Measurements from ENCODE around the gene PRDM16.

Gene PRDM16

GRCh38 chr1:3138623-3139151 lies 69.7 kb downstream of the PRDM16 start:
- DNase-seq (ENCODE audit: extremely low read depth in 1 of 2, low read depth in 1 of 2) = no peak

DNA sequence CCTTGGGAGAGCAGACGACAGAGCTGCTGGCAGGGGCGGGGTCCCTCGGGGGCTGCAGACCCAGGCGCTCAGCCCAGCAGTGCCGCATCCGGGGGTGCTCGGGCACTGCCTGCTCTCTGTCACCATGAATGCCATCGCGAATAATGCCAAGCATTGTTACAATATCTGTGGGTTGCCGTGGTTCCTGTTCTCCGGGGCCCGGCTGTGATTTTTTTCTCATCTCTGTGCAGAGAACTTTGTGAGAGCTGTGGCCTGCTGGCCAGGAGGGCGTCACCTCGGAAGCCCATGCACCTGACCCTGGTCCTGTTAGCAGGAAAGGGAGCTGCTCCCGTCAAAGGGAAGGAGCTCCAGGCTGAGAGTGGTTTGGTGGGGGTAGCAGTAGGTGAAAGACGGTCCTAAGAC lies 70.4 kb downstream of the PRDM16 start:
- DNase-seq (ENCODE audit: extremely low read depth in 1 of 2, low read depth in 1 of 2) = no peak

DNA sequence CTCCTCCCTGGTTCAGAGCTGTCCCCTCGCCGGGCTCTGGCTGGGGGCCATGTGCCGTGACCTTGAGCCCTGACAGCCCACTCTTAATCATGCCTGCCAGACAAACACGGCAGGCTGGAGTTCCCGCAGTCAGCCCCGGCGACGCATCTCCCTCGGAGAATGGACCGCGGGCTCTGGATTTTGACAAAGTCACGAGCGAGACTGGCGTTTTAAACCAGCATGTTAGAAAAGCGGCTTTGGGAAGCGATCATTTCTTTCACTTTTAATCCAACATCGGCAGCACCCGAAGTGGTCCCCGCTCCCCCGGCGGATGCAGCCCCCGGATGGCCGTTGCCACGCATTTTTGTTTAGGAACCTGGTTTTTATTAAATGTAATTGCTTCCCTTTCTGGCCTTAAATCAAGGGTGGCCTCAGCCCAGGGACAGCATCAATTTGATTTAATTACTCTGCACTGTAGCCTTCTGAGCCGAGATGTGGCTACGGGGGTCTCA lies 70.9 kb downstream of the PRDM16 start:
- no peak for DNase-seq (ENCODE audit: extremely low read depth in 1 of 2, low read depth in 1 of 2)

GRCh38 chr1:3140437-3140836 lies 71.4 kb downstream of the PRDM16 start:
- DNase-seq (ENCODE audit: extremely low read depth in 1 of 2, low read depth in 1 of 2) = no peak

GRCh38 chr1:3141129-3141528 lies 72.1 kb downstream of the PRDM16 start:
- DNase-seq (ENCODE audit: extremely low read depth in 1 of 2, low read depth in 1 of 2) = no peak

GRCh38 chr1:3141836-3142235 lies 72.8 kb downstream of the PRDM16 start:
- no peak for DNase-seq (ENCODE audit: extremely low read depth in 1 of 2, low read depth in 1 of 2)

GRCh38 chr1:3142236-3142635 lies 73.2 kb downstream of the PRDM16 start:
- no peak for DNase-seq (ENCODE audit: extremely low read depth in 1 of 2, low read depth in 1 of 2)

GRCh38 chr1:3142751-3143150 lies 73.7 kb downstream of the PRDM16 start:
- no peak for DNase-seq (ENCODE audit: extremely low read depth in 1 of 2, low read depth in 1 of 2)

GRCh38 chr1:3145532-3146325 lies 76.7 kb downstream of the PRDM16 start:
- no peak for DNase-seq (ENCODE audit: extremely low read depth in 1 of 2, low read depth in 1 of 2)

GRCh38 chr1:3146458-3146857 lies 77.5 kb downstream of the PRDM16 start:
- DNase-seq (ENCODE audit: extremely low read depth in 1 of 2, low read depth in 1 of 2) = no peak

GRCh38 chr1:3146907-3147306 lies 77.9 kb downstream of the PRDM16 start:
- DNase-seq (ENCODE audit: extremely low read depth in 1 of 2, low read depth in 1 of 2) = no peak

DNA sequence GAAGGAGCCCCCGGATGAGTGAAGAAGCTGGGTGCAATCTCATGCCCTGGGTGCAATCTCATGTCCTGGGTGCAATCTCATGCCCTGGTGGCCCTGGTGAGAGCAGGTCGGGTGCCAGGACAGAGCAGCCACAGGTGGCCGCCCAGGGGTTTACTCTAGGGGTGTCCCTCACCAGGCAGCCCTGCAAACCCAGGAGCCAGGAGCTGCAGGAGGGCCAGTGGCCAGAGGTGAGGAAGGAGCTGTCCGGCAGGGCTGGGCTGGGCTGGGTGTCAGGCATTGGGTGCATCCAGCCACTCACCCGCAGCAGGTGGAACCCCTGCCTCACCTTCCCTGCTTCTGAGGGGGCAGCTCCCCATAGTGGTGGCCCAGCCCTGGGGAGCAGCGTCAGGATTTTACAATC lies 79.2 kb downstream of the PRDM16 start:
- DNase-seq (ENCODE audit: extremely low read depth in 1 of 2, low read depth in 1 of 2) = no peak

- no peak for DNase-seq (ENCODE audit: extremely low read depth in 1 of 2, low read depth in 1 of 2)
Measured at GRCh38 chr1:3149277-3149676, 80.3 kb downstream of the PRDM16 start.

- DNase-seq (ENCODE audit: extremely low read depth in 1 of 2, low read depth in 1 of 2) = no peak
Measured at GRCh38 chr1:3151456-3151855, 82.5 kb downstream of the PRDM16 start.

- no peak for DNase-seq (ENCODE audit: extremely low read depth in 1 of 2, low read depth in 1 of 2)
Measured at GRCh38 chr1:3152143-3152542, 83.1 kb downstream of the PRDM16 start.

DNA sequence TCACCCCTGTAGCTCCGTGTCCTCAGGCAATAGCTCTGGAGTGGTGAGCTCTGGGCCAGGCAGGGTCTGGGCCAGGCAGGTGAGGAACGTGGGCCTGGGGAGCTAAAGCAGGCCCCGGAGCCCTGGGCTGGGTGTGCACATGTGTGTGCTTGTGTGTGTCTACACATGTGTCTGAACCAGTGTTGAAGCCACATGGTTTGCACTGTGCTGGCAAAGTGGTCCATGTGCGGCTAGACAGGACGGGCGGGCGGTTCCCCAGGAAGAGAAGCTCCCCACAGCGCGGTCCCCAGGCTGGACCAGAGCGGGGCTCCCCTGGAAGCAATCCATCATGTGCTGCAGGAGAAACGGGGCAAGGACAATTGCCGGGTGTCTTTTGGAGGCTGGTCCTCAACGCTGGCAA lies 84.2 kb downstream of the PRDM16 start:
- no peak for DNase-seq (ENCODE audit: extremely low read depth in 1 of 2, low read depth in 1 of 2)

DNA sequence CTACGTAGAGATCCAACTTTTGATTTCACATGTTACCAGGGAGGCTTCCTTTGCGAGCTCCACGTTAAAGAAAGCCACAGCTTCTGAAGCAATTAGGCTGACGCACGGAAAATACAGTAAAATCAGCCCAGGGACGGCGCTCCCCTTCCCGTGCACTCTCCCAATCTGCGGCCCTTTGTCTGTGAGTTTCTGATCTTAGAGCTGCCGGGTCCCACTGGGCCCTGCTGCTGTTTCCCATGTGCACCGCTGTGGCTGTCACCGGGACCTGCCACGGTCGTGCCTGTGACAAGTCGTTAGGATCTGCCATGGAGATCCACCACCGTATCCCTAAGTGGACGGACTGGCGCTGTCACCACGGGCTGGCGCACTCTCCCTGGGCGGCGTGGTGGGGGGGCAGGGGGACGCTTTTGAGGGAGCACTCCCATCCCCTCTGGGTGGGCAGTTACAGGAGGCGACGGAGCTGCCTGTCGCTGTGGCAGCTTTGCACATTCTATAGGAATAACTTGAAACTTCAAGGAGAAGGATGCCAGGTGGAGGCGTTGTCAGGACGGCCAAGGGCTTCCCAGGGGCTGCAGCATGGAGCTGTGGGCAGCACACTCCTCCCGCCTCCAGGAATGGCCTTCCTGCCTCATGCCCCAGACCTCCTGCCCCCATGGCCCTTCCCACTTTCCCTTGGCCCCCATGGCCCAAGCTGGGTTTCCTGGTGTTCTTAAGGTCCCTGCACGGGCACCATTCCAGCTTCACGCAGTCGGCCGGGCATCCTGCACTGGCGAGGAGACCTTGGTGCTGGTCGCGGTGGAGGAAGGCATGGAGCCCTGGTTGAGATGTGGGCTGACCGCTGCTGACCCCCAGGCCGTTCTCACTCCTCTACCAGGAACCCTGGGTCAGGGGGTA lies 85.1 kb downstream of the PRDM16 start:
- no peak for DNase-seq (ENCODE audit: extremely low read depth in 1 of 2, low read depth in 1 of 2)

- no peak for DNase-seq (ENCODE audit: extremely low read depth in 1 of 2, low read depth in 1 of 2)
Measured at GRCh38 chr1:3155056-3155925, 86.3 kb downstream of the PRDM16 start.

DNA sequence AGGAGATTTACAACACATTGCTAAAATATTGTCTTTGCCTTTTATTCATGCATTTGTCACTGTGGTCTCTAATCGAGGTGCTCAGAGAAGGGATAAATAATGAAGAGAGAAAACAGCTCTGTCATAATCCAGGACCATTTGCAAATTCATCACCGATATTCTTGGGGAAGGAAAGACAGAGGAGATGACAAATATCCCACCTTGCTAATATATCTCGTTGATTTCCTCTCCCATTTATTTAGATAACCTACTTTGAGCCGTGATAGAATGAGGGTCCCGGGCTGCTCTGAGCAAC lies 86.9 kb downstream of the PRDM16 start:
- DNase-seq (ENCODE audit: extremely low read depth in 1 of 2, low read depth in 1 of 2) = no peak

DNA sequence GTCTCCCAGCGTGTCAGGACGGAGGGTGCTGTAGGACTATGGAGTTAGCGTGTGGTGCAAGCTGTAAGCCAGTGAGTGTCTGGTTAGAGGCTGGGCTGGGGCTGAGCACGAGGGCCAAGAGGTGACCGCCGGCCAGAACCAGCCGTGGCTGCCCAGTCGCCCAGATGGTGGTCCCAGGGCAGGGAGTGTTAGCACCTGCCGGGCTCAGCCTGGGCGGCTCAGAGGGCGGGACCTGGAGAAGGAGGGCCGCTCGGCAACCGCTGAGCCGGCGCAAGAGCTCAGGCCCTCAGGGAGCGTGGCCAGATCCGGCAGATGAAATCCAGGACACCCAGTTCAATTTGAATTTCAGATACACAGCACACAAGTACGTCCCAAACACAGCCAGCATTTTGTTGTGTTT lies 87.9 kb downstream of the PRDM16 start:
- DNase-seq (ENCODE audit: extremely low read depth in 1 of 2, low read depth in 1 of 2) = no peak

GRCh38 chr1:3158347-3158746 lies 89.3 kb downstream of the PRDM16 start:
- DNase-seq (ENCODE audit: extremely low read depth in 1 of 2, low read depth in 1 of 2) = no peak
